AG10803 (cell line): ENCODE results near the gene ATG2A.

ENCODE experiments used
- DNase-seq: peaks from one replicate; pipeline ENCODE4 v3.0.0; 2010; ENCODE audit warnings: low read depth
- H3K4me3 ChIP-seq: 2 replicates; pipeline ENCODE4 v1.5.1; 2011; ENCODE audit warnings: mild to moderate bottlenecking, low read length, control low read depth
- TF ChIP-seq, protein P1 (sequence below): conservative IDR thresholded peaks from 2 replicates; pipeline ENCODE4 v1.5.1; 2011; ENCODE audit warnings: mild to moderate bottlenecking, low read length, control low read depth, inconsistent platforms

ATG2A gene

DNA sequence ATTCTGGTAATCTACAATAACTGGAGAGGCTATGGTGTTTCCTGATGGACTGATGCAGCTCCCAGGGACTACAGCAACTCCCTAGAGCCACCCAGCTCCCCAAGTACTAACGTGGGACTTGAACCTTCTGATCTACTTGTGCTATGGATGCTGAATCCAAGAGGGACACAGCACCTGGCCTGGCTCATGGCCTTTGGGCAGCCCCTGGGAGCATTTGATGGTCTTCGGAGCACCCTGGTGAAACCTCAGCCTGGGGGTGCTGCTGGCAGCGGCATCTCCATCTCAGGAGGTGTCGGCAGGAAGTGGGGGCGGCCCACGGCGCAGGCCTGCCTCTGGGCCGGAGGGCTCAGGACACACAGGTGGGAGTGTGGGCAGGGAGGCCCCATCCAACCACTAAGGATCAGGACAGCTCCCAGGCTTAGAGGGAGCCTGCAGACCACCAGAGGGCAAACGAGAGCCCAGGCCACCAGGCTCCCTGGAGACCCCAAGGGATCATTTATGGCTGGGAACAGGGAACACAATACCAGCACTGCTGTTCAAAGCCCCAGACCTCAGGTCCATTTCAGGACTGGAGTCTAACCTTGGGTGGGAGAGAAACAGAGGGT, 47.3 kb downstream of the ATG2A start:
- 0 out of 2 replicates have a peak overlapping the region, but pooled peaks have one; percentile 13 for H3K4me3 ChIP-seq
- DNase-seq = no peak
- TF ChIP-seq, protein P1, sequence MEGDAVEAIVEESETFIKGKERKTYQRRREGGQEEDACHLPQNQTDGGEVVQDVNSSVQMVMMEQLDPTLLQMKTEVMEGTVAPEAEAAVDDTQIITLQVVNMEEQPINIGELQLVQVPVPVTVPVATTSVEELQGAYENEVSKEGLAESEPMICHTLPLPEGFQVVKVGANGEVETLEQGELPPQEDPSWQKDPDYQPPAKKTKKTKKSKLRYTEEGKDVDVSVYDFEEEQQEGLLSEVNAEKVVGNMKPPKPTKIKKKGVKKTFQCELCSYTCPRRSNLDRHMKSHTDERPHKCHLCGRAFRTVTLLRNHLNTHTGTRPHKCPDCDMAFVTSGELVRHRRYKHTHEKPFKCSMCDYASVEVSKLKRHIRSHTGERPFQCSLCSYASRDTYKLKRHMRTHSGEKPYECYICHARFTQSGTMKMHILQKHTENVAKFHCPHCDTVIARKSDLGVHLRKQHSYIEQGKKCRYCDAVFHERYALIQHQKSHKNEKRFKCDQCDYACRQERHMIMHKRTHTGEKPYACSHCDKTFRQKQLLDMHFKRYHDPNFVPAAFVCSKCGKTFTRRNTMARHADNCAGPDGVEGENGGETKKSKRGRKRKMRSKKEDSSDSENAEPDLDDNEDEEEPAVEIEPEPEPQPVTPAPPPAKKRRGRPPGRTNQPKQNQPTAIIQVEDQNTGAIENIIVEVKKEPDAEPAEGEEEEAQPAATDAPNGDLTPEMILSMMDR = peak; percentile 38

DNA sequence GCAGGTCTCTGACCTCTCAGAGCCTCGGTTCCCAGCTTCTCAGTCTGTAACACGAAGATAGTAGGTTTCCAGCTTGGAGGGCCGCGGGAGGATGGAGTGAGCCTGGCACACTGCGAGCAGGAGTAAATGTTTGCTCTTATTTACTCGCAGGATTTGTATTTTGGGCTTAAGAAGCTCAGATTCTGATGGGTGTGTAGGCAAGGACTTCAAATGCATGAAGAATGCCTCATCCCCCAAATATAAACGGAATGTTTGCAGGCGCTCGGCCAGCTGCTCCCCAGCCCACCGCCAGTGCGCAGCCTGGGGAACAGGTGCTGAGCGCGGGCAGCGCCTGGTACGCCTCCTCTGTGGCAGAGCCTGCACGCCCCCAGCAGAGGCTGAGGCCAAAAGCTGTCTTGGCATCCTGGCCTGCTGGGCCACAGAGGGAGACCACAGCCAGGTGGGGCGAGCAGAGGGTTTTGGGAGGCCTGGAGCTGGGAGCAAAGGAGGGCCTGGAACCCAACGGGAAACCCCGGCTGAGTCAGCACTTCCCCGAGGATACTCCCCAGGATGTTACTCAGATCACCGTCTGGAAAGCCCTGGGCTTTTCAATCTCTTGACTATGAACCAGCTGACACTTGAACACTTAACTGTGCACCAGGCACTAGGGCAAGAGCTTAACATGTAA, 48.0 kb downstream of the ATG2A start:
- H3K4me3 ChIP-seq = 0 out of 2 replicates have a peak overlapping the region, but pooled peaks have one; percentile 13
- TF ChIP-seq, protein P1 = no peak
- peak; percentile 83 for DNase-seq

DNA sequence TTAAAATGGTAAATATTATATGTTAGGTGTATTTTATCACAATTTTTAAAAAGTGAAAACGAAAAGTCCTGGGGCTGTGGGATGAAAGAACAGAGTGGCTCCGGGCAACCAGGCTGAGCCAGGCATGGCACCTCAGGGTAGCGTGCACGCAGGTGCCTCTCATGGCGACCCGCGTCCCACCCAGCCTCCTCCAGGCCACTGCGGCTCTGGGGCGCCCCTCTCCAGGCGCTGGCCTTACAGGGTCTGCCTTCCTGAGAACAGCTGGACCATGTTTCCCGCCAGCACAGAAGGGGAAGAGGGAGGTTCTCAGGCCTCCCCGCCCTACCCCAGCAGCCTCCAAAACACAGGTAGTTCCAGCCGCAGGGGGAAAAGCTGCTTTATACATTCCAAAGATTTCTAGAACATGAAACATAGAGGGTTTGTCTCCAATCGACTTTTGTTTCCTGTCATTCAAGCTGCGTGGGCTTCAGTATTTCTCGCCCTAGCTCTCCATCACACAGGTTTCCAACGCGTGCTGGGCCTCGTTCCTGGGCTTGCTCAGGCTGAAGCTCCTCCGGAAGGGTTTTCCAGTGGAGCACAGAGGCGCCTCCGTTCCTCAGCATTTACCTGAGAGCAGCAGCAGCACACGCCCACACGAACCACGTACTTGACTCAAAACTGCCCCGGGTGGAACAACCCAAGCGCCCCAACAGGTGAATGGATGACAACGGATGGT, 49.1 kb downstream of the ATG2A start:
- H3K4me3 ChIP-seq = no peak overlapping the region
- DNase-seq = no peak
- TF ChIP-seq, protein P1 = no peak

DNA sequence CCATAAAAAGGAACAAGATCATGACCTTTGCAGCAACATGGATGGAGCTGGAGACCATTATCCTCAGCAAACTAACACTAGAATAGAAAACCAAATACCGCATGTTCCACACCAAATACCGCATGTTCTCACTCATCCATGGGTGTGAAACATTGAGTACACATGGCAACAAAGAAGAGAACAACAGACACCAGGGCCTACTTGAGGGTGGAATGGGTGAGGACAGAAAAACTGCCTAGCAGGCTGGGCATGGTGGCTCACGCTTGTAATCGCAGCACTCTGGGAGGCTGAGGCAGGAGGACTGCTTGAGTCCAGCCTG, 50.9 kb downstream of the ATG2A start:
- TF ChIP-seq, protein P1 = no peak

DNA sequence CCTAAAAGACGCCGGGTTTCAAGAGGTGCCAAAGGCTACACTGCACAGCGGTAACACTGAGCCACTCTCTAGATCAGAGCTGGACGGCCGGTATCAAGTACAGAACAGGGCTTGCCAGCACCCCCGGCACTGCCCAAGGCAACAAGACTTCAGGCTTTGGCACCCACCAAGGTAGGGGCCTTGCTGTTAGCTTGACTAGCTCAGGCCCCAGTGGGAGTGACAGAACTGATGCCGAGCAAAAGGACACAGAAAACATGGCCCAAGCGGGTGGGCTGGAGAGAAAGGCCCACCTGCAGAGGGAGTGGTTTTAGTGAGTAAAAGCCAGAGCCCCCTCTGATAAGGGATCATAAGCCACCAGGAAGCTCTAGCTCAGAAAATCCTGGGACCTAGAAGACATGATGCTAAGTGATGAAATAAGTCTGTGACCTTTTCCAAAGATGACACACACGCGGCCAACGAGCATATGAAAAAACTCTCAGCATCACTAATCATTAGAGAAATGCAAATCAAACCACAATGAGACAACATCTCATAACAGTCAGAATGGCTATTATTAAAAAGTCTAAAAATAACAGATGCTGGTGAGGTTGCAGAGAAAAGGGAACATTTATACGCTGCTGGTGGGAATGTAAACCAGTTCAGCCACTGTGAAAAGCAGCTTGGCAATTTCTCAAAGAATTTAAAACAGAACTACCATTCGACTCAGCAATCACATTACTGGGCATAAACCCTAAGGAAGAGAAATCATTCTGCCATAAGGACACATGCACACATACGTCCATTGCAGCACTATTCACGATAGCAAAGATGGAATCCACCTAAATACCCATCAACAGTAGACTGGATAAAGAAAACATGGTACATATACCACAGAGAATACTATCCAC, 51.5 kb downstream of the ATG2A start:
- DNase-seq = peak; percentile 87
- H3K4me3 ChIP-seq = no peak overlapping the region
- TF ChIP-seq, protein P1 = peak; percentile 11; the same call in 1 of the 2 replicates

More for the DNA sequence above, 50.9 kb downstream of the ATG2A start:
- no peak overlapping the region for H3K4me3 ChIP-seq
- no peak for DNase-seq

DNA sequence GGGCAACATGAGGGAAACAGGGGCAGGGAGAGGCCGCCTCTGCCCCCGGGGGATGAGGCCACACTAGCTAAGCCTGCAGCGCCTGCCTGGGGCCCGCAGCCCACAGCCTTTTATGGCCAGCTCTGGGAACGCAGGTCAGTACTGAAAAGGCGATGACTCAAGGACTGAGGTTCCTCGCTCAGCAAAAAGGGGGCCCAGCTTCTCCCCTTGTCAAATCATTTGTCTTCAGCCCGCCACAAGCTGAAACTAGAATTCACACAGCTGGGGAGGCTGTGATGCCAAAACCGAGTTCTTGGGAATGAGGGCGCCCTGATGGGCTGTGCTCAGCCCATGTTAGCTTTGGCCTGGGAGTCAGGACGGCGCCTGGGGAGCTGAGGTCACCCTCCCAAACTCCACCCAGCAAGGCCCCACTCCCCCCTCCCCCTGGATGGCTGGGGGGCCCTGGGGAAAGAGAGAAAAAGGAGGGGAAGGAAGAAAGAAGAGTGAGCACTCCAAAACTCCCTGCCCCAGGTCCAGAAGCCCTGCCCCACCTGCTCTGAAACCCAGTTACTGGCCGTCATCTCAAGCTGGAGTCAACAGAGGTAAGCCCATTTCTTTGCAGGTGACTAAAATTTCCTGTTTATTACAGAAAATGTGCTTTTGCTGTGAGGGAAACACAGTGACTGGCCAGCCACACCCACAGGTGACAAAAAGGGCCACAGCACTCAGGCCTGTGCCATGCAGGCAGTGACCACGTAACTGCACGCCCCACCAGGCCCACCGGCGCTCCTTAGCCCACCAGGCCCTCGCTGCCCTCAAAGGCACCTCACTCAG, 52.3 kb downstream of the ATG2A start:
- peak; percentile 94 for DNase-seq
- TF ChIP-seq, protein P1 = 0 out of 2 replicates have a peak, but pooled peaks have one; percentile 6
- 0 out of 2 replicates have a peak overlapping the region, but pooled peaks have one; percentile 22 for H3K4me3 ChIP-seq
